Renal cortical epithelial cell (primary cell): ENCODE results near the gene SEC31A. TPM values are rescaled to one million over a fixed set of nuclear protein-coding genes. Genes with fewer than 3 reads are reported as not detected.

ENCODE experiments used
- DNase-seq: peaks from one replicate; pipeline ENCODE4 v3.0.0-alpha.2; 2011; ENCODE audit warnings: low read depth
- total RNA-seq: library from RNA; depleted of rRNA; stranded (reverse); fragments of >200 nt; gene quantifications from 2 replicates; pipeline ENCODE4 v1.2.3, GENCODE V29; 2014

SEC31A gene
- total RNA-seq, 1 donor from 2014 or later = 381 TPM

GRCh38 chr4:82773057-82773456 is 117.9 kb downstream of the SEC31A start:
- no peak for DNase-seq

DNA sequence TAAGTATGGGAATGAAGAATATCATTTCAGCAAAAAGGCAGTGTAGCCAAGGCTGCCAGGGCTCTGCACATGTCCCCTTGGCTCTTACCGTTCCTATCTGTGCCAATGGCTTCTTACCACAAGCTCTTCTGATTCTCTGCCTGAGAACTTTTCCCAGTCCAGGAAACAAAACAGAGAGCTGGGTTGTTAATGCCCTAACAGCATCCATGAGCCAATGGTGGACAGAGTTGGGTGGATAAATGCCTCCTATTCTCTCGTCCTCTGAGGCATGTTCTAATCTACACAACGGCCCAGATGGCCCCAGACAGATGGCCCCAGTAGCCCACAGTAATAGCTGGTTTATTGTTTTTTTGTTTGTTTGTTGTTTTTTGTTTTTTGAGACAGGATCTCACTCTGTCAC is 120.3 kb downstream of the SEC31A start:
- DNase-seq = no peak

Other genes starting within 250 kb of the SEC31A start
- gene SCD5, start 92.4 kb downstream of the SEC31A start, total RNA-seq = 57.4 and 84.9 TPM in 2 replicates
- 6.6 and 10.1 TPM in 2 replicates for gene THAP9, start 9.6 kb upstream of the SEC31A start, total RNA-seq
- 10.3 and 11.5 TPM in 2 replicates for gene LIN54, start 119.7 kb upstream of the SEC31A start, total RNA-seq
- gene COPS4, start 144.0 kb upstream of the SEC31A start, total RNA-seq = 80.6 and 89.5 TPM in 2 replicates
- 0.35 and 4.8 TPM in 2 replicates for gene PLAC8, start 223.6 kb upstream of the SEC31A start, total RNA-seq